Upper lobe of left lung (tissue), 6 donors: ENCODE results near the gene UTRN. TPM values are rescaled to one million over a fixed set of nuclear protein-coding genes. Genes with fewer than 3 reads are reported as not detected.

ENCODE experiments used
- ATAC-seq, 2 donors: fragments of 200-7000 bp; cut with Tn5 transposase; one replicate each; pipeline ENCODE4 v1.9.1; 2022; ENCODE audit warnings: mild to moderate bottlenecking in 2 of 2, moderate library complexity in 2 of 2; ENCODE audit not compliant: low FRiP score in 2 of 2
- DNase-seq, 2 donors: peaks; one replicate each; pipeline ENCODE4 v3.0.0-alpha.2; 2019 to 2020
- H3K27ac ChIP-seq, 4 donors: fragments of 200-600 bp; sonication (generic); one replicate each; pipeline ENCODE4 v1.5.1; 2016 to 2019
- H3K27me3 ChIP-seq, 4 donors: fragments of 200-600 bp; sonication (generic); one replicate each; pipeline ENCODE4 v1.5.1; 2017 to 2019
- H3K36me3 ChIP-seq, 4 donors: fragments of 200-600 bp; sonication (generic); one replicate each; pipeline ENCODE4 v1.5.1; 2016 to 2019
- H3K4me1 ChIP-seq, 4 donors: fragments of 200-600 bp; sonication (generic); one replicate each; pipeline ENCODE4 v1.5.1; 2018 to 2019
- H3K4me3 ChIP-seq, 4 donors: fragments of 200-600 bp; sonication (generic); one replicate each; pipeline ENCODE4 v1.5.1; 2017 to 2019; ENCODE audit warnings: mild to moderate bottlenecking in 2 of 4, moderate library complexity in 1 of 4
- H3K9me3 ChIP-seq, 4 donors: fragments of 200-600 bp; sonication (generic); one replicate each; pipeline ENCODE4 v1.5.1; 2018 to 2019
- EP300 ChIP-seq, 4 donors: sonication (generic); formaldehyde crosslinking; IDR thresholded peaks; one replicate each; pipeline ENCODE4 v1.5.1; 2017; ENCODE audit warnings: antibody characterized with exemption in 4 of 4, control low read depth in 2 of 4
- POLR2A ChIP-seq, 4 donors: fragments of 450-650 bp; IDR thresholded peaks; one replicate each; pipeline ENCODE4 v1.5.1; 2016 to 2017; ENCODE audit warnings: antibody characterized with exemption in 4 of 4, mild to moderate bottlenecking in 2 of 4
- POLR2AphosphoS5 ChIP-seq, 2 donors: sonication (generic); formaldehyde crosslinking; IDR thresholded peaks; one replicate each; pipeline ENCODE4 v1.5.1; 2017; ENCODE audit warnings: antibody characterized with exemption in 2 of 2
- WGBS, 2 donors: methylation state at CpG; one replicate each; pipeline ENCODE4 v1.1.5; 2017 to 2018; 5-methylcytosine and 5-hydroxymethylcytosine counted together
- total RNA-seq, 6 donors: library from RNA; depleted of rRNA in 4 of 6; stranded (reverse); fragments of >200 nt in 4 of 6; gene quantifications; one replicate each; pipeline versions ENCODE4 v1.1.0 to v1.2.1, GENCODE V29; 2016 to 2021
- TF ChIP-seq, protein P1 (sequence below), 6 experiments: fragments of 450-650 bp in 4 of 6; fragments of 200-600 bp in 2 of 6; sonication (generic) in 2 of 6; IDR thresholded peaks; one replicate each; pipeline ENCODE4 v1.5.1; 2016 to 2019; ENCODE audit warnings: antibody characterized with exemption in 6 of 6
- donor health status: DM: no; HTN: no; CAD: no; lungs with moderate emphysema.
- donor health status: DM: no; HTN: yes; CAD: no; lungs with severe emphysema.

Gene UTRN
- total RNA-seq, 6 donors from 2014 or later = 209 to 637 (median 340) TPM

DNA sequence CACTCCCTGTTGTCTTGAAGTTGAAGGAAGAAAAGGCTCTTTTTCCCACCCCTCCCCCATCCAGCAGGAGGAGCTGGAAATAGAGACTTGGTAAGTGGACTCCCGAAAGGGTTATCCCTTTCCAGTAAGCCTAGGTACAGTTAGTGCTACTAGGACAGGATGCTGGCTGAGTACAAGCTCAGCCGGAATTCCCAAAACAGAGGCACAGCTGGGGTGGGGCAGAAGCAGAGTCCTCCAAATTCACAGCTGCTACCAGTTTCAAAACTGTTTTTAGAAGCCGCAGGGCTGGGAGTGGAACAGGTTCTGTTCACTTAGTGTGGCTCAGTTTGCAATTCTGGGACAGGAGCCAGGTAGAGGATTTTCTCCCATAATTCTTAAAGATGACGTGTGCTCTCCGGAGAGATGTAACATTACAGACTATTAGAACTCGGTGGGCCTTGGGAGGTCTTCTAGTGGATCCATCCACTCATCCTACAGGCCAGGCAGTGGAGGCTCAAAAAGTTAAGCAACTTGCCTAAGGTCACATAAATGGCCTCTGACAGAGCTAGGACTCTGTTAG, 19.0 kb upstream of the UTRN start:
- ATAC-seq (peak; percentile 83 to 87), DNase-seq (peak in 1 of 2 donors; percentile 83)
- H3K4me1 ChIP-seq = peaks cover 11 to 22% (median 16%) of the 10 kb centered on the region in 4 donors
- H3K36me3 ChIP-seq = no peaks in the 10 kb centered on the region
- H3K27me3 ChIP-seq = no peaks in the 10 kb centered on the region
- H3K9me3 ChIP-seq = no peaks in the 10 kb centered on the region
- H3K27ac ChIP-seq = peak overlapping the region; percentile 47 to 62 (median 58)
- 50 to 56% methylated on average over 6 of the region's 6 CpGs for WGBS, 2 donors
- H3K4me3 ChIP-seq = no peak overlapping the region
- peak; percentile 59 to 74 for TF ChIP-seq POLR2AphosphoS5 (IDR thresholded peaks at IDR 0.05)
- TF ChIP-seq, protein P1, sequence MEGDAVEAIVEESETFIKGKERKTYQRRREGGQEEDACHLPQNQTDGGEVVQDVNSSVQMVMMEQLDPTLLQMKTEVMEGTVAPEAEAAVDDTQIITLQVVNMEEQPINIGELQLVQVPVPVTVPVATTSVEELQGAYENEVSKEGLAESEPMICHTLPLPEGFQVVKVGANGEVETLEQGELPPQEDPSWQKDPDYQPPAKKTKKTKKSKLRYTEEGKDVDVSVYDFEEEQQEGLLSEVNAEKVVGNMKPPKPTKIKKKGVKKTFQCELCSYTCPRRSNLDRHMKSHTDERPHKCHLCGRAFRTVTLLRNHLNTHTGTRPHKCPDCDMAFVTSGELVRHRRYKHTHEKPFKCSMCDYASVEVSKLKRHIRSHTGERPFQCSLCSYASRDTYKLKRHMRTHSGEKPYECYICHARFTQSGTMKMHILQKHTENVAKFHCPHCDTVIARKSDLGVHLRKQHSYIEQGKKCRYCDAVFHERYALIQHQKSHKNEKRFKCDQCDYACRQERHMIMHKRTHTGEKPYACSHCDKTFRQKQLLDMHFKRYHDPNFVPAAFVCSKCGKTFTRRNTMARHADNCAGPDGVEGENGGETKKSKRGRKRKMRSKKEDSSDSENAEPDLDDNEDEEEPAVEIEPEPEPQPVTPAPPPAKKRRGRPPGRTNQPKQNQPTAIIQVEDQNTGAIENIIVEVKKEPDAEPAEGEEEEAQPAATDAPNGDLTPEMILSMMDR (IDR thresholded peaks at IDR 0.05) = no peak
- TF ChIP-seq POLR2A (IDR thresholded peaks at IDR 0.05) = no peak
- peak; percentile 41 to 95 (median 70) for TF ChIP-seq EP300 (IDR thresholded peaks at IDR 0.05)

- no peak for ATAC-seq
- Histone ChIP-seq H3K27ac (no peak overlapping the region), H3K36me3 (no peaks in the 10 kb centered on the region), H3K4me3 (no peak overlapping the region), H3K4me1 (peaks cover 11 to 22% (median 16%) of the 10 kb centered on the region in 4 donors), H3K27me3 (no peaks in the 10 kb centered on the region), H3K9me3 (no peaks in the 10 kb centered on the region)
- WGBS, 2 donors = 88 to 91% methylated on average over 4 of the region's 4 CpGs
- TF ChIP-seq, protein P1 (IDR thresholded peaks at IDR 0.05) = no peak
- TF ChIP-seq POLR2A (IDR thresholded peaks at IDR 0.05) = no peak
- no peak for TF ChIP-seq POLR2AphosphoS5 (IDR thresholded peaks at IDR 0.05)
- no peak for TF ChIP-seq EP300 (IDR thresholded peaks at IDR 0.05)
- DNase-seq = no peak
These were observed 16.3 kb upstream of the UTRN start for GRCh38 chr6:144268794-144269349.

GRCh38 chr6:144277174-144277573, 8.0 kb upstream of the UTRN start:
- no peaks in the 10 kb centered on the region for H3K36me3 ChIP-seq
- DNase-seq (no peak), ATAC-seq (no peak)
- no peak for TF ChIP-seq POLR2A (IDR thresholded peaks at IDR 0.05)
- TF ChIP-seq, protein P1 (IDR thresholded peaks at IDR 0.05) = no peak
- no peak for TF ChIP-seq POLR2AphosphoS5 (IDR thresholded peaks at IDR 0.05)
- no peak for TF ChIP-seq EP300 (IDR thresholded peaks at IDR 0.05)
- no peaks in the 10 kb centered on the region for H3K27me3 ChIP-seq
- no peak overlapping the region for H3K27ac ChIP-seq
- WGBS, 2 donors = 76 to 89% methylated on average over 1 of the region's 1 CpG
- no peaks in the 10 kb centered on the region for H3K4me1 ChIP-seq
- no peak overlapping the region for H3K4me3 ChIP-seq
- no peaks in the 10 kb centered on the region for H3K9me3 ChIP-seq

DNA sequence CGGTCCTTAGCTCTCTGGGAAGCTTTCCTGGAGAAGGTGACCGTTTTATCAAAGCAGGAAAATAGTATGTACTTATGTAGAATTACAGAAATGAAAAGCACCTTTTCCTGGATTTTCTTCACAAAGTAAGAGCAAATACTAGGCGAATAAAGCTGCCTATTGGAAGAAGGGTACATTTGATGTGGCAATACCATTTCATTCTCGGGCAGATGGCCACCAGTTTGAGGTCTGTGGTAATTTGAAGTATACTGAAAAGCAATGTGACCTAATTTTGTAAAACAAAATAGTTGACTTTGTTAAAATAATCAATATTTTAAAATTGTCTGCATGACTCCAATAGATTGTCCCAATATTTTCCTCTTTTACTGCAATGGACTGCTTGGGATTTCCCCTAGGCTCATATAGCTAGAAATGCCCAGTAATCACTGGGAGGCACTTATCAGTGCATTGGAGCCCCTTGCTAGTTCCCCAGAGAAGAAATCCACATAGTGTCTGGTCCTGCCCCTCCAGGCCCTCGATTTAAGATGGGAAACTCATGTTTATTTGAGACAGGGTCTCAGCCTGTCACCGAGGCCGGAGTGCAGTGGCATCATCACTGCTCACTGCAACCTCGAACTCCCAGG, 7.4 kb upstream of the UTRN start:
- no peak for ATAC-seq
- Histone ChIP-seq H3K4me3 (no peak overlapping the region), H3K27me3 (no peaks in the 10 kb centered on the region), H3K27ac (no peak overlapping the region), H3K9me3 (no peaks in the 10 kb centered on the region), H3K4me1 (no peaks in the 10 kb centered on the region), H3K36me3 (no peaks in the 10 kb centered on the region)
- WGBS, 2 donors = 76 to 80% methylated on average over 8 of the region's 8 CpGs
- DNase-seq = no peak
- TF ChIP-seq, protein P1 (IDR thresholded peaks at IDR 0.05) = no peak
- TF ChIP-seq POLR2AphosphoS5 (IDR thresholded peaks at IDR 0.05) (no peak), EP300 (IDR thresholded peaks at IDR 0.05) (no peak), POLR2A (IDR thresholded peaks at IDR 0.05) (no peak)
